Neutrophil (primary cell): ENCODE data around the gene POM121C.
"Not testable (repeated sequence)": the region's sequence is repeated elsewhere in the genome, so short reads cannot be mapped to it uniquely, and the experiment has no call there.

ENCODE experiments used
- H3K27ac ChIP-seq: fragments of 200-600 bp; sonication (generic); 2 replicates; pipeline ENCODE4 v1.5.1; 2016; ENCODE audit warnings: mild to moderate bottlenecking, moderate library complexity
- H3K27me3 ChIP-seq: fragments of 200-600 bp; sonication (generic); 2 replicates; pipeline ENCODE4 v1.6.0; 2016; ENCODE audit warnings: mild to moderate bottlenecking
- H3K36me3 ChIP-seq: fragments of 200-600 bp; sonication (generic); 2 replicates; pipeline ENCODE4 v1.5.1; 2017
- H3K4me1 ChIP-seq, 2 experiments: fragments of 200-600 bp in 1 of 2; sonication (generic) in 1 of 2; 1 replicate in 1 of 2; 2 replicates in 1 of 2; pipeline versions ENCODE4 v1.5.1 to v1.6.1; 2013 to 2016; ENCODE audit warnings: low read depth in 1 of 2, low read length in 1 of 2, mild to moderate bottlenecking in 1 of 2, moderate library complexity in 1 of 2; ENCODE audit not compliant: control insufficient read depth in 1 of 2, insufficient read depth in 1 of 2
- H3K4me3 ChIP-seq, 2 experiments: fragments of 200-600 bp in 1 of 2; sonication (generic) in 1 of 2; 1 replicate in 1 of 2; 2 replicates in 1 of 2; pipeline ENCODE4 v1.5.1; 2013 to 2016; ENCODE audit warnings: low read depth in 1 of 2, low read length in 1 of 2, mild to moderate bottlenecking in 1 of 2, moderate library complexity in 1 of 2
- H3K9me3 ChIP-seq: fragments of 200-600 bp; sonication (generic); 2 replicates; pipeline ENCODE4 v1.5.1; 2016

The POM121C gene

GRCh38 chr7:75403455-75404443, 82.3 kb downstream of the POM121C start:
- H3K27ac ChIP-seq, H3K36me3 ChIP-seq, H3K27me3 ChIP-seq, H3K4me1 ChIP-seq, H3K9me3 ChIP-seq, H3K4me3 ChIP-seq: not testable (repeated sequence)

DNA sequence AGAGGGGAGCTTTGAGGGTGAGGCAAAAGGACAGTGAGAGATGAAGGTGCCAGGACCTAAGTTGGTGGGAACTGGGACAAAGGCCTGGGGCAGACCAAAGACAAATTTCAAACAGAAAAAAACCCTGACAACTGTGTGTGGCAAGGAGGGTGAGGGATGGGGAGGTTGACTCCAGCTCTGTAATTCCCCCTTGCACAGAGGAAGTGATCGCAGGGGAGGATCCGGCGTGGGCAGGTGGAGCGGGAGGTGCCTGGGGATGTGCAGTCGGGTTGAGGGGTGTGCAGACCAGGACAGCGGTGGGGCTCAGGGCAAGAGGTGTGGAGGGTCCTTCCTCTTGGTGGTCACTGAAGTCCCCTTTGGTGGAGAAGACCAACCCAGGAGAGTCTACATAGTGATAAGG, 85.5 kb downstream of the POM121C start:
- H3K27me3 ChIP-seq, H3K4me1 ChIP-seq, H3K27ac ChIP-seq, H3K9me3 ChIP-seq, H3K36me3 ChIP-seq, H3K4me3 ChIP-seq: not testable (repeated sequence)

GRCh38 chr7:75398771-75399700, 87.1 kb downstream of the POM121C start:
- H3K27ac ChIP-seq, H3K27me3 ChIP-seq, H3K9me3 ChIP-seq, H3K4me1 ChIP-seq, H3K4me3 ChIP-seq, H3K36me3 ChIP-seq: not testable (repeated sequence)

GRCh38 chr7:75397865-75398264, 88.2 kb downstream of the POM121C start:
- H3K4me1 ChIP-seq, H3K9me3 ChIP-seq, H3K4me3 ChIP-seq, H3K27ac ChIP-seq, H3K27me3 ChIP-seq, H3K36me3 ChIP-seq: not testable (repeated sequence)

DNA sequence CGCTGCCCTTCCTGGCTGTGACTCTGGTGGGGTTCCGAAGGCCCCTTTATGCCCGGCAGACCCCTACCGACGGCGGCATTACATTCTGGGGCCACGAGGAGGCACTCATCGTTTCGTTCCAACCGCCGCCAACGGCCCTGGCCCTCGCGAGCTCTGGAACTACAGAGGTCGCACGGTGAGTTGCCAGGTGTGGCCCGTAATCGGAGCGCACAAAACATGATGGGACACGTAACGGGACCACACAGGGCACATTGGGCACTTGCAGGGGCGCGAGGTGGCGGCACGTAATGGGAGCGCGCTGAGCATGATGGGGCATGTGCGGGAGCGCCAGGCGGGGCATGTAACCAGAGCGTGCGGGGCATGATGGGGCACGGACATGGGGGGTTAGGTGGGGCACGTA, 90.8 kb downstream of the POM121C start, which contains the start of gene TRIM73:
Gene TRIM73, plus strand, starts transcription at position 301 of the 400 bp plus-strand sequence. CDS start 3,305 bp downstream, outside the sequence.
- not testable (repeated sequence) for H3K36me3 ChIP-seq, H3K4me1 ChIP-seq, H3K9me3 ChIP-seq, H3K27ac ChIP-seq, H3K27me3 ChIP-seq, H3K4me3 ChIP-seq

DNA sequence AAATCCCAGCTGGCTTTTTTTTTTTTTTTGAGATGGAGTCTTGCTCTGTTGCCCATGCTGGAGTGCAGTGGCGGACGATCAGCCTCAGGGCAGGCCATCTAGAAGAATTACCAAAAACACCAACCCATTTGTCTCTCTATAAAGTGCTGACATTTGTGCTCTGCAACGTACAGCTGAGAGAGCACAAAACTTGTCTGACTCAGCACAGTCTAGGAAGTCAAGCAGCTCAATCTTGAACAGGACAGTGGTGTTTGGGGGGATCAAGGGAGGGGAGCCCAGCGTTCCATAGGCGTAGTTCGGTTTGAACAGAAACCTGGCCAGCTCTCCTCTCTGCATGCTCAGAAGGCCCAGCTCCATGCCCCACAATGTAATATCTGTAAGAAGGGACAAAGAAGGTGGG, 92.9 kb downstream of the POM121C start:
- H3K9me3 ChIP-seq, H3K4me3 ChIP-seq, H3K4me1 ChIP-seq, H3K27ac ChIP-seq, H3K36me3 ChIP-seq, H3K27me3 ChIP-seq: not testable (repeated sequence)

DNA sequence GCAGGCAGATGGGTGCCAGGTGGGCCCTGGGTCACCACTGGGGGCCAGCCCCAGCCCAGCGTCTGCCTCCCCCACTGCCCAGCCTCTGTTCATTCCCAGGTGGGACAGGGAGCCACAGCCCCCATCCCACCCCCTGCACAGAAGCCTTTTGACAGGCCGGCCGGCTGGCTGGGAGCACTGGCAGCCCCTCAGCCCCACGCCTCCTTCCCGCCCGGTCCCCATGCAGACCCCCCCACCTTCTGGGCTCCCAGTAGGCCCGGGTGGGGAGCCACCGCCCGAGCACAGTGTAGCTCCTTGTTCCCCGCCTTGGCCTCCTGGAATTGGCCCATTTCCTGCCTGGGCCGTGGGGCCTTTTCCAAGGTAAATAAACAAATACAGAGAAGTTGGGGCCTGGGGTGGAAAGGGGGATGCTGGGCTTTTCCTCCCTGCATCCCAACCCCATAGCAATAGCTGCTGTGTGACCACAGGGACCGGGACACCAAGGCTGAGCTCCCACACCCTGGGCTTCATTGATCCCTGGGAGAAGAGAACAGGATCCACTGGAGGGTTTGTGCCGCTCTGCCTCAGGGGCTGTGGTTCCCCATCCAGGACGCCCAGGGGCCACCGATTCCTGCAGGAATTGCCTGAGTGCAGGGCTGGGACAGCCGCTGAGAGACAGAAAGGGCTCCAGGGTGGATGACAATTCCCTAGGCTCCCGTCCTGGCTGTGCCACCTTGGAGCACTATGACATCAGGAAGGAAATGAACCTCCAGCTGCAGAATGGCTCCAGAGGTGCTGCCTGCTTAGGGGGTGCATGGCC, 111.4 kb downstream of the POM121C start:
- not testable (repeated sequence) for H3K4me1 ChIP-seq, H3K27me3 ChIP-seq, H3K4me3 ChIP-seq, H3K27ac ChIP-seq, H3K9me3 ChIP-seq, H3K36me3 ChIP-seq

GRCh38 chr7:75374144-75374518, 112.0 kb downstream of the POM121C start:
- H3K9me3 ChIP-seq, H3K27me3 ChIP-seq, H3K36me3 ChIP-seq, H3K4me1 ChIP-seq, H3K4me3 ChIP-seq, H3K27ac ChIP-seq: not testable (repeated sequence)

DNA sequence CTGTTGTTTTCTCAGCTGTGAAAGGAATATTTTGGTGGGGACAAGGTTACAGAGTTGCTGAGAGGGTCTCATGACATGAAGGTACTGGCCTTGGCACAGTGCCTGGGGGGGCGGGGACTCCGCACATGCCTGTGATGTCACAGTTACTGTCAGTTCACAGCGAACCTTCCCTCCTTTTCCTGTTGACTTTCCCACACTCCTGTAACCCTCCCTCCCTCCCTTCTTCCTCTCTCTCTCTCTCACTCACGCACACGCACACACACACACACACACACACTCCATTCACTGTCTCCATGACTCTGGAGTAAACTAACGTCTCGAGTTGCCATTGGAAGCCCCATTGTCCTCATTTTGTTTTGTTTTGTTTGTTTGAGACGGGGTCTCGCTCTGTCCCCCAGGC, 118.8 kb downstream of the POM121C start:
- H3K4me1 ChIP-seq, H3K27me3 ChIP-seq, H3K9me3 ChIP-seq, H3K36me3 ChIP-seq, H3K27ac ChIP-seq, H3K4me3 ChIP-seq: not testable (repeated sequence)
